ENCODE data around the gene DYNAP. TPM values are rescaled to one million over a fixed set of nuclear protein-coding genes. Genes with fewer than 3 reads are reported as not detected.

DYNAP gene
- 26.2 TPM for total RNA-seq

GRCh38 chr18:54590945-54591344 is at the start of gene DYNAP:
Gene DYNAP (plus strand): TSS chr18:54591245. CDS start chr18:54591283, 38 bp downstream.
- peak; percentile 38 for ATAC-seq

GRCh38 chr18:54551590-54551989 is 39.5 kb upstream of the DYNAP start:
- no peak for ATAC-seq

- ATAC-seq: no peak
These were observed 35.8 kb upstream of the DYNAP start for GRCh38 chr18:54555286-54555685.

GRCh38 chr18:54555996-54556395 is 35.0 kb upstream of the DYNAP start:
- no peak for ATAC-seq

GRCh38 chr18:54557958-54558357 is 33.1 kb upstream of the DYNAP start:
- ATAC-seq: no peak

- no peak for ATAC-seq
These were observed 32.1 kb upstream of the DYNAP start for GRCh38 chr18:54558609-54559585.

GRCh38 chr18:54561706-54562267 is 29.3 kb upstream of the DYNAP start:
- ATAC-seq: peak; percentile 88

- no peak for ATAC-seq
These were observed 10.8 kb upstream of the DYNAP start for GRCh38 chr18:54580202-54580729.

GRCh38 chr18:54584065-54584464 is 7.0 kb upstream of the DYNAP start:
- ATAC-seq: no peak

- no peak for ATAC-seq
These were observed 5.3 kb upstream of the DYNAP start for GRCh38 chr18:54585743-54586142.

GRCh38 chr18:54604211-54604610 is 13.2 kb downstream of the DYNAP start:
- no peak for ATAC-seq

- ATAC-seq: peak; percentile 22
These were observed 15.8 kb downstream of the DYNAP start for GRCh38 chr18:54606835-54607212.

GRCh38 chr18:54607213-54608027 is 16.4 kb downstream of the DYNAP start:
- ATAC-seq: peak; percentile 96

GRCh38 chr18:54608028-54608642 is 17.1 kb downstream of the DYNAP start:
- peak; percentile 36 for ATAC-seq

- no peak for ATAC-seq
These were observed 20.8 kb downstream of the DYNAP start for GRCh38 chr18:54611816-54612215.

GRCh38 chr18:54612237-54612636 is 21.2 kb downstream of the DYNAP start:
- ATAC-seq: peak; percentile 60

- ATAC-seq: no peak
These were observed 22.1 kb downstream of the DYNAP start for GRCh38 chr18:54613174-54613573.

GRCh38 chr18:54616220-54616848 is 25.3 kb downstream of the DYNAP start:
- ATAC-seq: no peak

GRCh38 chr18:54622084-54622483 is 31.0 kb downstream of the DYNAP start:
- ATAC-seq: no peak

- ATAC-seq: peak; percentile 13
These were observed 35.7 kb downstream of the DYNAP start for GRCh38 chr18:54626779-54627178.

- peak; percentile 56 for ATAC-seq
These were observed 39.9 kb downstream of the DYNAP start for GRCh38 chr18:54630963-54631362.

GRCh38 chr18:54636217-54636616 is 45.2 kb downstream of the DYNAP start:
- ATAC-seq: no peak

Measured in esophagus mucosa (tissue), 1 donor.